Chondrocyte (in vitro differentiated cells): ENCODE measurements around the gene BCAS4. TPM values are rescaled to one million over a fixed set of nuclear protein-coding genes. Genes with fewer than 3 reads are reported as not detected.
"Not testable (repeated sequence)": the region's sequence is repeated elsewhere in the genome, so short reads cannot be mapped to it uniquely, and the experiment has no call there.

Source experiments
- DNase-seq: peaks from one replicate; pipeline ENCODE4 v3.0.0; 2021; ENCODE audit warnings: mixed read lengths, low spot score
- H3K27ac Mint-ChIP-seq: one replicate; pipeline ENCODE4 v1.8.0; 2021; ENCODE audit warnings: mild to moderate bottlenecking, moderate library complexity, mixed read lengths; ENCODE audit not compliant: unreplicated experiment
- H3K27me3 Mint-ChIP-seq: 2 replicates; pipeline ENCODE4 v1.8.0; 2021; ENCODE audit warnings: low read depth, mixed read lengths
- H3K36me3 Mint-ChIP-seq: 2 replicates; pipeline ENCODE4 v1.8.0; 2021; ENCODE audit warnings: low read depth, mixed read lengths
- H3K4me1 Mint-ChIP-seq: 2 replicates; pipeline ENCODE4 v1.8.0; 2021; ENCODE audit warnings: low read depth, mild to moderate bottlenecking, mixed read lengths
- H3K4me3 Mint-ChIP-seq: one replicate; pipeline ENCODE4 v1.8.0; 2021; ENCODE audit warnings: mild to moderate bottlenecking, moderate library complexity, mixed read lengths; ENCODE audit not compliant: unreplicated experiment
- H3K9me3 Mint-ChIP-seq: 2 replicates; pipeline ENCODE4 v1.8.0; 2021; ENCODE audit warnings: low read depth, mixed read lengths
- CTCF ChIP-seq: fragments of 200-600 bp; sonication (generic); IDR thresholded peaks from 2 replicates; pipeline ENCODE4 v1.5.0; 2021; ENCODE audit warnings: antibody characterized with exemption, mild to moderate bottlenecking, moderate library complexity
- total RNA-seq: library from RNA; stranded (reverse); gene quantifications from 3 replicates; pipeline ENCODE4 v1.2.1, GENCODE V29; 2021

Gene BCAS4
- total RNA-seq, 1 donor from 2014 or later: 7.6 TPM

- DNase-seq: no peak
- no peaks in the 10 kb centered on the region for H3K9me3 Mint-ChIP-seq
- no peak overlapping the region for H3K27ac Mint-ChIP-seq
- TF ChIP-seq CTCF: no peak
- no peaks in the 10 kb centered on the region for H3K36me3 Mint-ChIP-seq
- no peaks in the 10 kb centered on the region for H3K27me3 Mint-ChIP-seq
- no peak overlapping the region for H3K4me3 Mint-ChIP-seq
- peaks cover 31% of the 10 kb centered on the region for H3K4me1 Mint-ChIP-seq
These were observed 29.2 kb upstream of the BCAS4 start for GRCh38 chr20:50765674-50766073.

GRCh38 chr20:50766955-50767809 is 27.7 kb upstream of the BCAS4 start:
- not testable (repeated sequence) for H3K36me3 Mint-ChIP-seq, DNase-seq, H3K9me3 Mint-ChIP-seq, H3K4me3 Mint-ChIP-seq, H3K27me3 Mint-ChIP-seq
- peaks cover 20% of the 10 kb centered on the region for H3K4me1 Mint-ChIP-seq
- H3K27ac Mint-ChIP-seq: peak overlapping the region; percentile 28

- not testable (repeated sequence) for H3K27me3 Mint-ChIP-seq, H3K9me3 Mint-ChIP-seq, H3K27ac Mint-ChIP-seq, H3K36me3 Mint-ChIP-seq, DNase-seq, H3K4me3 Mint-ChIP-seq, H3K4me1 Mint-ChIP-seq
These were observed 25.9 kb upstream of the BCAS4 start for GRCh38 chr20:50768991-50769390.

GRCh38 chr20:50769551-50770085 is 25.2 kb upstream of the BCAS4 start:
- not testable (repeated sequence) for H3K27ac Mint-ChIP-seq

GRCh38 chr20:50771419-50772080 is 23.3 kb upstream of the BCAS4 start:
- H3K27me3 Mint-ChIP-seq, DNase-seq, H3K27ac Mint-ChIP-seq, H3K4me3 Mint-ChIP-seq, H3K9me3 Mint-ChIP-seq, H3K36me3 Mint-ChIP-seq: not testable (repeated sequence)
- peaks cover 11% of the 10 kb centered on the region for H3K4me1 Mint-ChIP-seq

More at GRCh38 chr20:50769551-50770085, 25.2 kb upstream of the BCAS4 start:
- not testable (repeated sequence) for DNase-seq, H3K36me3 Mint-ChIP-seq, H3K4me3 Mint-ChIP-seq, H3K27me3 Mint-ChIP-seq, H3K9me3 Mint-ChIP-seq
- H3K4me1 Mint-ChIP-seq: peaks cover 11% of the 10 kb centered on the region

GRCh38 chr20:50772420-50773185 is 22.3 kb upstream of the BCAS4 start:
- Mint-ChIP-seq H3K4me1 (peaks cover 2% of the 10 kb centered on the region), H3K27ac (no peak overlapping the region), H3K4me3 (no peak overlapping the region), H3K9me3 (no peaks in the 10 kb centered on the region), H3K27me3 (peaks cover 1% of the 10 kb centered on the region), H3K36me3 (no peaks in the 10 kb centered on the region)
- no peak for TF ChIP-seq CTCF
- DNase-seq: no peak

GRCh38 chr20:50774515-50774914 is 20.3 kb upstream of the BCAS4 start:
- H3K27me3 Mint-ChIP-seq: peaks cover 1% of the 10 kb centered on the region

More at GRCh38 chr20:50774515-50774914, 20.3 kb upstream of the BCAS4 start:
- Mint-ChIP-seq H3K4me3 (no peak overlapping the region), H3K9me3 (no peaks in the 10 kb centered on the region), H3K4me1 (peaks cover 9% of the 10 kb centered on the region), H3K27ac (no peak overlapping the region), H3K36me3 (no peaks in the 10 kb centered on the region)
- no peak for DNase-seq
- no peak for TF ChIP-seq CTCF
